HEK293 (cell line): ENCODE data around the gene SELENOO.

Source experiments
- CTCF ChIA-PET: fragments of 350-600 bp; formaldehyde crosslinking; extraction: SDS; loops from one replicate; lab custom pipeline; 2021; ENCODE audit warnings: antibody characterized with exemption; lab: Yijun Ruan, JAX
- POLR2A ChIA-PET: fragments of 300-600 bp; formaldehyde crosslinking; extraction: SDS; loops from one replicate; lab custom pipeline; 2020; ENCODE audit warnings: antibody characterized with exemption, inconsistent platforms; lab: Yijun Ruan, JAX
- H3K27ac ChIP-seq: fragments of 200-500 bp; sonication (Bioruptor generic); 2 replicates; pipeline ENCODE4 v1.5.1; 2014; ENCODE audit warnings: low read depth, low read length, control low read depth, inconsistent platforms; ENCODE audit errors: extremely low read depth
- H3K36me3 ChIP-seq, 2 experiments: fragments of 200-500 bp in 1 of 2; sonication (Bioruptor generic) in 1 of 2; 1 replicate in 1 of 2; 2 replicates in 1 of 2; pipeline ENCODE4 v1.5.1; 2014 to 2017; ENCODE audit warnings: inconsistent platforms in 2 of 2, low read length in 2 of 2; ENCODE audit not compliant: control insufficient read depth in 2 of 2, insufficient read depth in 1 of 2
- H3K4me1 ChIP-seq: fragments of 200-500 bp; sonication (Bioruptor generic); 2 replicates; pipeline ENCODE4 v1.5.1; 2014; ENCODE audit warnings: mild to moderate bottlenecking, low read length, inconsistent platforms; ENCODE audit not compliant: control insufficient read depth, insufficient read depth
- H3K4me3 ChIP-seq: 2 replicates; pipeline ENCODE4 v1.5.1; 2011; ENCODE audit warnings: low read depth, mild to moderate bottlenecking, control low read depth, low read length, moderate library complexity
- H3K9me3 ChIP-seq: fragments of 200-500 bp; sonication (Bioruptor generic); 2 replicates; pipeline ENCODE4 v1.5.1; 2014; ENCODE audit warnings: low read depth, low read length, inconsistent platforms; ENCODE audit not compliant: control insufficient read depth, insufficient read depth
- ATF2 ChIP-seq: fragments of 450-650 bp; formaldehyde crosslinking; IDR thresholded peaks from 2 replicates; pipeline ENCODE4 v1.5.1; 2016; ENCODE audit warnings: missing biosample characterization, missing genetic modification characterization, low read depth
- BCL11A ChIP-seq: fragments of 450-650 bp; formaldehyde crosslinking; IDR thresholded peaks from 2 replicates; pipeline ENCODE4 v1.5.1; 2016; ENCODE audit warnings: low read depth, missing biosample characterization, missing genetic modification characterization
- BCL11B ChIP-seq: fragments of 450-650 bp; formaldehyde crosslinking; IDR thresholded peaks from 2 replicates; pipeline ENCODE4 v1.5.1; 2016; ENCODE audit warnings: low read depth, missing biosample characterization, missing genetic modification characterization
- ELK4 ChIP-seq: IDR thresholded peaks from 2 replicates; pipeline ENCODE4 v1.6.1; 2011; ENCODE audit warnings: mild to moderate bottlenecking, low read depth, low read length, borderline replicate concordance
- FEZF1 ChIP-seq: fragments of 450-650 bp; formaldehyde crosslinking; IDR thresholded peaks from 2 replicates; pipeline ENCODE4 v1.5.1; 2016; ENCODE audit warnings: missing biosample characterization, missing genetic modification characterization
- GLIS1 ChIP-seq: fragments of 450-650 bp; formaldehyde crosslinking; IDR thresholded peaks from 2 replicates; pipeline ENCODE4 v1.5.1; 2016; ENCODE audit warnings: missing biosample characterization, missing genetic modification characterization
- GLIS2 ChIP-seq: fragments of 450-650 bp; formaldehyde crosslinking; IDR thresholded peaks from 2 replicates; pipeline ENCODE4 v1.5.1; 2016; ENCODE audit warnings: missing biosample characterization, missing genetic modification characterization
- KLF1 ChIP-seq: fragments of 450-650 bp; formaldehyde crosslinking; IDR thresholded peaks from 2 replicates; pipeline ENCODE4 v1.5.1; 2016; ENCODE audit warnings: missing biosample characterization, missing genetic modification characterization
- KLF9 ChIP-seq: fragments of 450-650 bp; formaldehyde crosslinking; IDR thresholded peaks from 2 replicates; pipeline ENCODE4 v1.5.1; 2016; ENCODE audit warnings: missing biosample characterization, missing genetic modification characterization, low read depth
- PRDM4 ChIP-seq: fragments of 450-650 bp; formaldehyde crosslinking; IDR thresholded peaks from 2 replicates; pipeline ENCODE4 v1.5.1; 2017; ENCODE audit warnings: missing biosample characterization, missing genetic modification characterization
- TSHZ1 ChIP-seq: fragments of 450-650 bp; formaldehyde crosslinking; IDR thresholded peaks from 2 replicates; pipeline ENCODE4 v1.5.1; 2016; ENCODE audit warnings: missing biosample characterization, missing genetic modification characterization, borderline replicate concordance
- ZBTB7A ChIP-seq: fragments of 450-650 bp; formaldehyde crosslinking; IDR thresholded peaks from 2 replicates; pipeline ENCODE4 v1.5.1; 2016; ENCODE audit warnings: low read depth, missing biosample characterization, missing genetic modification characterization
- ZIC2 ChIP-seq: fragments of 450-650 bp; formaldehyde crosslinking; IDR thresholded peaks from 2 replicates; pipeline ENCODE4 v1.5.1; 2016; ENCODE audit warnings: missing biosample characterization, missing genetic modification characterization
- ZNF146 ChIP-seq: fragments of 450-650 bp; formaldehyde crosslinking; IDR thresholded peaks from 2 replicates; pipeline ENCODE4 v1.5.1; 2016; ENCODE audit warnings: missing biosample characterization, missing genetic modification characterization
- ZNF174 ChIP-seq: fragments of 450-650 bp; formaldehyde crosslinking; IDR thresholded peaks from 2 replicates; pipeline ENCODE4 v1.5.0; 2017; ENCODE audit warnings: missing biosample characterization, mild to moderate bottlenecking, missing genetic modification characterization
- ZNF561 ChIP-seq: fragments of 450-650 bp; IDR thresholded peaks from 2 replicates; pipeline ENCODE4 v1.5.1; 2018; ENCODE audit warnings: missing biosample characterization, missing genetic modification characterization, borderline replicate concordance
- ZNF571 ChIP-seq: fragments of 450-650 bp; formaldehyde crosslinking; IDR thresholded peaks from 2 replicates; pipeline ENCODE4 v1.5.0; 2017; ENCODE audit warnings: missing biosample characterization, missing genetic modification characterization
- ZNF639 ChIP-seq: fragments of 450-650 bp; formaldehyde crosslinking; IDR thresholded peaks from 2 replicates; pipeline ENCODE4 v1.5.1; 2016; ENCODE audit warnings: missing biosample characterization, missing genetic modification characterization
- ZNF707 ChIP-seq: fragments of 450-650 bp; formaldehyde crosslinking; IDR thresholded peaks from 2 replicates; pipeline ENCODE4 v1.5.1; 2016; ENCODE audit warnings: missing biosample characterization, missing genetic modification characterization
- ZSCAN4 ChIP-seq: fragments of 450-650 bp; formaldehyde crosslinking; IDR thresholded peaks from 2 replicates; pipeline ENCODE4 v1.5.1; 2017; ENCODE audit warnings: missing biosample characterization, missing genetic modification characterization
- ZXDB ChIP-seq: fragments of 450-650 bp; formaldehyde crosslinking; IDR thresholded peaks from 2 replicates; pipeline ENCODE4 v1.5.1; 2016; ENCODE audit warnings: missing biosample characterization, missing genetic modification characterization

SELENOO gene

GRCh38 chr22:50190941-50191741 is 9.7 kb upstream of the SELENOO start:
- POLR2A ChIA-PET = interaction anchor here (0.6 to 1.5 kb wide), 5 partner anchors 9 to 229 kb away, joined by 3 to 8 read pairs (median 4); partner anchors contain the start of gene PANX2
- peak overlapping the region; percentile 37; the same call in 1 of the 2 replicates for H3K4me3 ChIP-seq
- H3K27ac ChIP-seq = peak overlapping the region; percentile 45; the same call in 1 of the 2 replicates
- H3K36me3 ChIP-seq = peaks cover 9 to 61% of the 10 kb centered on the region in 2 experiments; a peak in 2 of 3 replicates
- no peaks in the 10 kb centered on the region for H3K9me3 ChIP-seq
- peak; percentile 28; the same call in 1 of the 2 replicates for TF ChIP-seq ZIC2 (tag by site-specific recombination)
- TF ChIP-seq ZBTB7A (tag by site-specific recombination) = no peak
- no peak for TF ChIP-seq ZXDB (tag by site-specific recombination)
- no peak for TF ChIP-seq ZNF639 (tag by site-specific recombination)
- peak; percentile 88 for TF ChIP-seq GLIS1 (tag by site-specific recombination)
- TF ChIP-seq GLIS2 = peak; percentile 42
- TF ChIP-seq ZNF561 (tag by site-specific recombination) = no peak
- TF ChIP-seq ZNF571 (tag by site-specific recombination) = no peak
- TF ChIP-seq PRDM4 (tag by site-specific recombination) = no peak
- no peak for TF ChIP-seq ZNF174 (tag by site-specific recombination)
- TF ChIP-seq KLF9 (tag by site-specific recombination) = no peak
- peaks cover 30% of the 10 kb centered on the region for H3K4me1 ChIP-seq
- CTCF ChIA-PET = interaction anchor here (0.5 to 2.5 kb wide), 5 partner anchors 8 to 164 kb away, joined by 3 to 10 read pairs (median 4); no protein-coding TSS in a partner anchor

- Histone ChIP-seq H3K4me1 (peaks cover 26% of the 10 kb centered on the region), H3K27ac (0 out of 2 replicates have a peak overlapping the region, but pooled peaks have one; percentile 8), H3K9me3 (no peaks in the 10 kb centered on the region), H3K4me3 (no peak overlapping the region), H3K36me3 (peaks cover 9 to 75% of the 10 kb centered on the region in 2 experiments; a peak in 2 of 3 replicates)
- ChIA-PET CTCF (interaction anchor here (0.7 kb wide), 1 partner anchor 291 kb away, joined by 3 read pairs; no protein-coding TSS in a partner anchor), POLR2A (no interaction called here)
- TF ChIP-seq ZNF707 (tag by site-specific recombination) = no peak
- no peak for TF ChIP-seq TSHZ1 (tag by site-specific recombination)
- TF ChIP-seq ATF2 (tag by site-specific recombination) = no peak
- TF ChIP-seq ZNF146 (tag by site-specific recombination) = no peak
- TF ChIP-seq BCL11A = no peak
- TF ChIP-seq FEZF1 (tag by site-specific recombination) = no peak
- no peak for TF ChIP-seq ZSCAN4
- no peak for TF ChIP-seq ELK4
- TF ChIP-seq KLF1 (tag by site-specific recombination) = 0 out of 2 replicates have a peak, but pooled peaks have one; percentile 15
- TF ChIP-seq BCL11B (tag by site-specific recombination) = no peak
Measured at GRCh38 chr22:50192436-50193204, 8.2 kb upstream of the SELENOO start.
